A673 (cell line): Measurements from ENCODE around the gene PDIA4.

Experiments
- CTCF ChIP-seq: fragments of 300-800, 200-600 bp; sonication (generic); conservative IDR thresholded peaks from 2 replicates; pipeline ENCODE4 v1.5.1; 2017; ENCODE audit warnings: low read depth, mild to moderate bottlenecking, antibody characterized with exemption, low read length, moderate library complexity, mixed read lengths
- EZH2 ChIP-seq: fragments of 200-600 bp; sonication (generic); IDR thresholded peaks from 2 replicates; pipeline ENCODE4 v1.6.1; 2017; ENCODE audit warnings: borderline replicate concordance, low read depth, mild to moderate bottlenecking, mixed read lengths, antibody characterized with exemption, low read length; ENCODE audit not compliant: poor library complexity, severe bottlenecking

- TF ChIP-seq CTCF (no peak), EZH2 (no peak)
Measured at GRCh38 chr7:149071182-149071635, 42.9 kb upstream of the PDIA4 start.
